ENCODE results near the gene TCF7L1.

The TCF7L1 gene

GRCh38 chr2:85162746-85163301 lies 29.6 kb downstream of the TCF7L1 start:
- DNase-seq (ENCODE audit: low read depth in 2 of 2), result no peak

GRCh38 chr2:85163675-85164074 lies 30.5 kb downstream of the TCF7L1 start:
- no peak for DNase-seq (ENCODE audit: low read depth in 2 of 2)

- DNase-seq (ENCODE audit: low read depth in 2 of 2), result no peak
Measured at GRCh38 chr2:85164145-85164569, 31.0 kb downstream of the TCF7L1 start.

GRCh38 chr2:85165088-85165690 lies 32.0 kb downstream of the TCF7L1 start:
- DNase-seq (ENCODE audit: low read depth in 2 of 2), result no peak

- no peak for DNase-seq (ENCODE audit: low read depth in 2 of 2)
Measured at GRCh38 chr2:85166021-85166420, 32.8 kb downstream of the TCF7L1 start.

GRCh38 chr2:85167479-85167878 lies 34.3 kb downstream of the TCF7L1 start:
- no peak for DNase-seq (ENCODE audit: low read depth in 2 of 2)

GRCh38 chr2:85168942-85169341 lies 35.8 kb downstream of the TCF7L1 start:
- no peak for DNase-seq (ENCODE audit: low read depth in 2 of 2)

- DNase-seq (ENCODE audit: low read depth in 2 of 2), result no peak
Measured at GRCh38 chr2:85169581-85169980, 36.4 kb downstream of the TCF7L1 start.

GRCh38 chr2:85170938-85171475 lies 37.8 kb downstream of the TCF7L1 start:
- no peak for DNase-seq (ENCODE audit: low read depth in 2 of 2)

- no peak for DNase-seq (ENCODE audit: low read depth in 2 of 2)
Measured at GRCh38 chr2:85171916-85172315, 38.7 kb downstream of the TCF7L1 start.

- DNase-seq (ENCODE audit: low read depth in 2 of 2), result no peak
Measured at GRCh38 chr2:85173909-85174308, 40.7 kb downstream of the TCF7L1 start.

GRCh38 chr2:85174943-85175342 lies 41.8 kb downstream of the TCF7L1 start:
- no peak for DNase-seq (ENCODE audit: low read depth in 2 of 2)

- no peak for DNase-seq (ENCODE audit: low read depth in 2 of 2)
Measured at GRCh38 chr2:85175369-85176299, 42.4 kb downstream of the TCF7L1 start.

GRCh38 chr2:85177031-85177824 lies 44.0 kb downstream of the TCF7L1 start:
- DNase-seq (ENCODE audit: low read depth in 2 of 2), result no peak

- DNase-seq (ENCODE audit: low read depth in 2 of 2), result no peak
Measured at GRCh38 chr2:85178154-85178553, 45.0 kb downstream of the TCF7L1 start.

- DNase-seq (ENCODE audit: low read depth in 2 of 2), result no peak
Measured at GRCh38 chr2:85178980-85179411, 45.8 kb downstream of the TCF7L1 start.

GRCh38 chr2:85179541-85179940 lies 46.3 kb downstream of the TCF7L1 start:
- no peak for DNase-seq (ENCODE audit: low read depth in 2 of 2)

- DNase-seq (ENCODE audit: low read depth in 2 of 2), result no peak
Measured at GRCh38 chr2:85180322-85181133, 47.3 kb downstream of the TCF7L1 start.

GRCh38 chr2:85181134-85181631 lies 48.0 kb downstream of the TCF7L1 start:
- DNase-seq (ENCODE audit: low read depth in 2 of 2), result no peak

- DNase-seq (ENCODE audit: low read depth in 2 of 2), result no peak
Measured at GRCh38 chr2:85181844-85182456, 48.8 kb downstream of the TCF7L1 start.
